PC-3 (cell line): ENCODE measurements around the gene PRRG3. TPM values are rescaled to one million over a fixed set of nuclear protein-coding genes. Genes with fewer than 3 reads are reported as not detected.

Source experiments
- ATAC-seq: fragments of 200-7000 bp; cut with Tn5 transposase; 2 replicates; pipeline ENCODE4 v1.9.1; 2020; ENCODE audit warnings: mild to moderate bottlenecking, moderate library complexity
- Bru-seq: library from RNA; stranded (reverse); fragments of 400-500 nt; gene quantifications from one replicate; lab custom pipeline; 2021; lab: Mats Ljungman, UMichigan
- BruChase-seq, 2 experiments: library from RNA; stranded (reverse); fragments of 400-500 nt; gene quantifications; one replicate each; lab custom pipeline; 2021; lab: Mats Ljungman, UMichigan
- BruUV-seq: library from RNA; stranded (reverse); fragments of 400-500 nt; replicated peaks from 2 replicates; lab custom pipeline; 2021; lab: Mats Ljungman, UMichigan
- CTCF ChIA-PET: fragments of 300-600 bp; sonication (Branson Sonifier 250); formaldehyde crosslinking; loops from one replicate; lab custom pipeline; 2022; ENCODE audit warnings: antibody characterized with exemption; lab: Charles Lee
- POLR2A ChIA-PET: fragments of 300-600 bp; sonication (Branson Sonifier 250); formaldehyde crosslinking; loops from one replicate; lab custom pipeline; 2022; ENCODE audit warnings: antibody characterized with exemption; ENCODE audit not compliant: unreplicated experiment; lab: Charles Lee
- DNase-seq: peaks from one replicate; pipeline ENCODE4 v3.0.0-alpha.2; 2015
- H2AFZ ChIP-seq: fragments of 300-600 bp; sonication (generic); 2 replicates; pipeline ENCODE4 v1.6.0; 2016; ENCODE audit warnings: antibody characterized with exemption, low read length
- H3F3A ChIP-seq: fragments of 300-600 bp; sonication (generic); one replicate; pipeline ENCODE4 v1.6.0; 2017; ENCODE audit warnings: antibody characterized with exemption, low read length, control low read depth, mild to moderate bottlenecking; ENCODE audit not compliant: unreplicated experiment
- H3K27ac ChIP-seq: fragments of 300-600 bp; sonication (generic); 2 replicates; pipeline ENCODE4 v1.5.1; 2016; ENCODE audit warnings: mild to moderate bottlenecking, low read length
- H3K27me3 ChIP-seq: fragments of 300-600 bp; sonication (generic); 2 replicates; pipeline ENCODE4 v1.6.1; 2016; ENCODE audit warnings: low read length, mixed read lengths
- H3K36me3 ChIP-seq: fragments of 300-600 bp; sonication (generic); 2 replicates; pipeline ENCODE4 v1.6.1; 2016; ENCODE audit warnings: low read depth, mixed run types, low read length, mixed read lengths
- H3K4me1 ChIP-seq: fragments of 300-600 bp; sonication (generic); 2 replicates; pipeline ENCODE4 v1.5.1; 2016; ENCODE audit warnings: low read length; ENCODE audit not compliant: insufficient read depth
- H3K4me2 ChIP-seq: fragments of 300-600 bp; sonication (generic); 2 replicates; pipeline ENCODE4 v1.6.0; 2016; ENCODE audit warnings: low read length
- H3K4me3 ChIP-seq: fragments of 300-600 bp; sonication (generic); 2 replicates; pipeline ENCODE4 v1.5.1; 2016; ENCODE audit warnings: mild to moderate bottlenecking, low read length, mixed read lengths
- H3K79me2 ChIP-seq: fragments of 300-600 bp; sonication (generic); 2 replicates; pipeline ENCODE4 v1.6.1; 2017; ENCODE audit warnings: low read length, mixed read lengths
- H3K9ac ChIP-seq: fragments of 300-600 bp; sonication (generic); 2 replicates; pipeline ENCODE4 v1.6.0; 2016; ENCODE audit warnings: mild to moderate bottlenecking, low read length
- H3K9me2 ChIP-seq: fragments of 300-600 bp; sonication (generic); replicated peaks from 2 replicates; pipeline ENCODE4 v1.6.1; 2016; ENCODE audit warnings: mixed run types, low read length, mixed read lengths
- H3K9me3 ChIP-seq: fragments of 300-600 bp; sonication (generic); 2 replicates; pipeline ENCODE4 v1.6.1; 2016; ENCODE audit warnings: low read length, mixed read lengths
- H4K20me1 ChIP-seq: fragments of 300-600 bp; sonication (generic); 2 replicates; pipeline ENCODE4 v1.6.1; 2016; ENCODE audit warnings: low read length, mixed read lengths
- EZH2 ChIP-seq: fragments of 300-600 bp; sonication (generic); IDR thresholded peaks from one replicate; pipeline ENCODE4 v1.6.1; 2017; ENCODE audit warnings: antibody characterized with exemption, mild to moderate bottlenecking, low read length; ENCODE audit not compliant: unreplicated experiment
- EZH2phosphoT487 ChIP-seq: fragments of 300-600 bp; sonication (generic); IDR thresholded peaks from 2 replicates; pipeline ENCODE4 v1.6.1; 2018; ENCODE audit warnings: mild to moderate bottlenecking, antibody characterized with exemption, low read length, borderline replicate concordance
- intact Hi-C: fragments of 100-400 bp; cut with micrococcal nuclease; formaldehyde crosslinking; loops from 2 replicates; pipeline ENCODE4 v1.9.0; 2023
- long read RNA-seq: library from polyadenylated mRNA; unstranded; transcript quantifications from one replicate; pipeline ENCODE4 v2.0.0, GENCODE V29; 2021; ENCODE audit not compliant: unreplicated experiment
- total RNA-seq: library from RNA; depleted of rRNA; stranded (reverse); fragments of >200 nt; gene quantifications from 2 replicates; pipeline ENCODE4 v1.2.3, GENCODE V29; 2014; rRNA removed
- TF ChIP-seq, protein P1 (sequence below): fragments of 300-600 bp; sonication (generic); conservative IDR thresholded peaks from 2 replicates; pipeline ENCODE4 v1.5.1; 2017; ENCODE audit warnings: antibody characterized with exemption, low read depth, mild to moderate bottlenecking, low read length

Gene PRRG3
- total RNA-seq (not detected in 2 replicates), Bru-seq, nascent RNA (not detected), BruChase-seq, experiment 1, labeled RNA remaining after a 6-hour chase (not detected), BruChase-seq, experiment 2, labeled RNA remaining after a 2-hour chase (not detected)
- long read RNA-seq = 0 reads

DNA sequence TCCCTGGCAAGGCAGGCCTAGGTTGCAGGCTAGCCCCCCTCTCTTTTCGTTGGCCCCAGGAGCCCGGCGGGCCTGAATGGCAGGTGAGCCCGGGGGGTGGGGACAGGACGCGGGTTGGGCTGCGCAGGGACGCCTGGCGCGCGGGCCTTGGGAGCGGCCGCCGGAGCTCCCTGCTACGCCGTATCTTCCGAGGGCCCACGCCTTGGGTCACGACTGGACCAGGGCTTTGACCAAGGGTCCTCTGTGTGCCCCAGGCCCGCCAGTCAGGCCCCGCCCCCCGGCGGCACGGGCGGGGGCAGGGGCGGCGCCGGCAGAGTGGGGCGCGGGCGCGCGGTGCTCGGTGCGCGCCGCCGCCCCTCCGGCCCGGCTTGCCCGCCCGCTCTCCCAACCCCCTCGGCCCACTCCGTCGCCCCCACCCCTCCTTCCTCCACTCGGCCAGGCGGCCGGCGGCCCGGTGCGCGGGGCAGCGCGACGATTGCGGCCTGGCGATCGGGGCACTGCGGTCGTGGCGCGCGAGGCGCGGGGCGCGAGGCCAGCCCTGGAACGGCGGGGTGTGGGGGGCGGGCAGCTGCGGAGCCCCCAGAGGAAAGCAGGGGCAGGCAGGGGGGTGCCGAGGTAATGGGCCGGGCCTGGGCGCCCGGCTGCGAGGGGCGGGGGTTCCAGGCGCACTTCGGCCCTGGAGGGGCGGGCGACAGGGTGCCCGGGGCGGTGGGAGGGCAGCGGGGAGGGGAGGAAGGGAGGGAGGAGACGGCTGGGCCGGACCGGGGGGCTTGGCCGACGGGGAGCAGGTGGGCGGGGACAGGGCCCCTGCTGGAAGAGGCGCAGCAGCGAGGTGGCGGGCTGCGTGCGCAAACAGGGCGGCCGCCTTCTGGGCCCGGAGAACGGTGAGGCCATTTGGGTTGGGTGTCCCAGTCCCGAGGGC lies at the start of gene PRRG3:
TSS of gene PRRG3 (plus strand) at position 798 of the 922 bp plus-strand sequence. CDS start 3,357 bp downstream, outside the sequence.
- H3K27ac ChIP-seq = no peak within 1 kb of the TSS
- intact Hi-C loops = no loop called here
- H3K9me2 ChIP-seq = no peaks in the 10 kb centered on the region
- CTCF ChIA-PET = no interaction called here
- DNase-seq (no peak), ATAC-seq (no peak)
- POLR2A ChIA-PET = no interaction called here
- H3K27me3 ChIP-seq = no peaks in the 10 kb centered on the region
- no peaks in the 10 kb centered on the region for H3K36me3 ChIP-seq
- no peak within 1 kb of the TSS for H3K4me3 ChIP-seq
- H3K4me1 ChIP-seq = no peaks in the 10 kb centered on the region
- BruUV-seq = no TSS peak
- no peak within 1 kb of the TSS for H3K4me2 ChIP-seq
- H3K9ac ChIP-seq = no peak within 1 kb of the TSS
- H3F3A ChIP-seq = no peaks in the 10 kb centered on the region
- H3K79me2 ChIP-seq = no peaks in the 10 kb centered on the region
- H2AFZ ChIP-seq = no peak within 1 kb of the TSS
- no peaks in the 10 kb centered on the region for H3K9me3 ChIP-seq
- TF ChIP-seq EZH2 (no peak), EZH2phosphoT487 (no peak)
- TF ChIP-seq, protein P1, sequence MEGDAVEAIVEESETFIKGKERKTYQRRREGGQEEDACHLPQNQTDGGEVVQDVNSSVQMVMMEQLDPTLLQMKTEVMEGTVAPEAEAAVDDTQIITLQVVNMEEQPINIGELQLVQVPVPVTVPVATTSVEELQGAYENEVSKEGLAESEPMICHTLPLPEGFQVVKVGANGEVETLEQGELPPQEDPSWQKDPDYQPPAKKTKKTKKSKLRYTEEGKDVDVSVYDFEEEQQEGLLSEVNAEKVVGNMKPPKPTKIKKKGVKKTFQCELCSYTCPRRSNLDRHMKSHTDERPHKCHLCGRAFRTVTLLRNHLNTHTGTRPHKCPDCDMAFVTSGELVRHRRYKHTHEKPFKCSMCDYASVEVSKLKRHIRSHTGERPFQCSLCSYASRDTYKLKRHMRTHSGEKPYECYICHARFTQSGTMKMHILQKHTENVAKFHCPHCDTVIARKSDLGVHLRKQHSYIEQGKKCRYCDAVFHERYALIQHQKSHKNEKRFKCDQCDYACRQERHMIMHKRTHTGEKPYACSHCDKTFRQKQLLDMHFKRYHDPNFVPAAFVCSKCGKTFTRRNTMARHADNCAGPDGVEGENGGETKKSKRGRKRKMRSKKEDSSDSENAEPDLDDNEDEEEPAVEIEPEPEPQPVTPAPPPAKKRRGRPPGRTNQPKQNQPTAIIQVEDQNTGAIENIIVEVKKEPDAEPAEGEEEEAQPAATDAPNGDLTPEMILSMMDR = no peak
- H4K20me1 ChIP-seq = no peaks in the 10 kb centered on the region

DNA sequence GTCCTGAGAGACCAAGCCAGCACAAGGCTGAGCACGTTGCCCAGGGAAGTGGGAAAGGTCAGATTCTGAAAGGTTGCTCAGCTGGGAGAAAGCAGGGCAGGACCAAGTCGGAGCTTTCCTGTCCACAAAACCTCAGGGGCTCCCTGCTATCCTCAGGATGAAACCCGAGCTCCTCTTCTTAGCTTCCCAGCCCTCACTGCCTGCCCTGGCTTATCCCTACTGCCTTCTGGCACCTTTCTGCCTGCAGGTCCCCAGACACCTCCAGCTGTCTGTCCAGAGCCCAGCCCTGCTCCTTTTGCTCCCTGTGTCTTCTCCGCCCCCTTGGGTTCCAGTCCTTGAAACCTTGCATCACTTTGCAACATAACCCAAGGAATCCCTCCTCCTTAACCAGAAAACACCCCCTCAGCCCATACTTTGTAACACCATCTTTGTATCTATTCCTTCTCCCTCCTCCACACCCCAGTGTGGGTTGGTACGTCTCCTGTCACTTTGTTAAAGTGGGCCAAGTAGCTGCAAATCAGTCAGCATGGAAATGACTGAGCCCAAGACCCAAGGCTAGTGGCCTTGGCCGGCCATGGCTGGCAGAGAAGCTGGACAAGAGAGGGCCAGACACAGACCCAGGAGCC lies 20.0 kb upstream of the PRRG3 start:
- Histone ChIP-seq H3K9ac (no peak overlapping the region), H3F3A (no peaks in the 10 kb centered on the region), H3K27me3 (no peaks in the 10 kb centered on the region), H2AFZ (no peak overlapping the region), H3K4me2 (no peak overlapping the region), H3K79me2 (no peaks in the 10 kb centered on the region), H3K4me3 (no peak overlapping the region), H3K9me2 (no peaks in the 10 kb centered on the region), H3K36me3 (no peaks in the 10 kb centered on the region), H3K9me3 (no peaks in the 10 kb centered on the region), H3K27ac (no peak overlapping the region), H3K4me1 (no peaks in the 10 kb centered on the region), H4K20me1 (no peaks in the 10 kb centered on the region)
- BruUV-seq = no TSS peak
- CTCF ChIA-PET = no interaction called here
- POLR2A ChIA-PET = no interaction called here
- intact Hi-C loops = loop anchor here (5.0 kb wide), 1 partner anchor 168 kb away; no protein-coding TSS in a partner anchor
- ATAC-seq (no peak), DNase-seq (no peak)
- TF ChIP-seq, protein P1 = no peak
- no peak for TF ChIP-seq EZH2
- TF ChIP-seq EZH2phosphoT487 = no peak
